Liver (tissue), 9 donors: ENCODE data around the gene XAB2. TPM values are rescaled to one million over a fixed set of nuclear protein-coding genes. Genes with fewer than 3 reads are reported as not detected.

Experiments
- DNase-seq: peaks from one replicate; pipeline ENCODE4 v3.0.0-alpha.2; 2017; ENCODE audit warnings: low spot score
- H3K27ac ChIP-seq, 2 donors: one replicate each; pipeline ENCODE4 v1.7.0; 2013; ENCODE audit warnings: inconsistent platforms in 2 of 2, low read length in 2 of 2, control low read depth in 1 of 2, low read depth in 1 of 2, mild to moderate bottlenecking in 1 of 2
- H3K27me3 ChIP-seq, 4 donors: one replicate each; pipeline versions ENCODE4 v1.6.1 to v1.7.0; 2013; ENCODE audit warnings: low read length in 3 of 4, inconsistent platforms in 1 of 4, mild to moderate bottlenecking in 1 of 4, moderate library complexity in 1 of 4; ENCODE audit not compliant: control insufficient read depth in 4 of 4, insufficient read depth in 4 of 4
- H3K36me3 ChIP-seq, 4 donors: one replicate each; pipeline versions ENCODE4 v1.6.1 to v1.7.0; 2013; ENCODE audit warnings: low read length in 3 of 4, mild to moderate bottlenecking in 3 of 4, low read depth in 1 of 4, moderate library complexity in 1 of 4; ENCODE audit not compliant: control insufficient read depth in 4 of 4, insufficient read depth in 3 of 4
- H3K4me1 ChIP-seq, 4 donors: one replicate each; pipeline versions ENCODE4 v1.6.1 to v1.7.0; 2013; ENCODE audit warnings: low read length in 3 of 4, mild to moderate bottlenecking in 3 of 4, moderate library complexity in 1 of 4; ENCODE audit not compliant: control insufficient read depth in 4 of 4, insufficient read depth in 4 of 4
- H3K4me3 ChIP-seq, 3 donors: one replicate each; pipeline versions ENCODE4 v1.6.1 to v1.7.0; 2013; ENCODE audit warnings: low read length in 3 of 3, control low read depth in 1 of 3, low read depth in 1 of 3, mild to moderate bottlenecking in 1 of 3
- H3K9ac ChIP-seq, 2 donors: one replicate each; pipeline ENCODE4 v1.7.0; 2013; ENCODE audit warnings: low read length in 2 of 2, mild to moderate bottlenecking in 2 of 2, moderate library complexity in 2 of 2, control low read depth in 1 of 2, low read depth in 1 of 2
- H3K9me3 ChIP-seq, 4 donors: one replicate each; pipeline versions ENCODE4 v1.6.1 to v1.7.0; 2013; ENCODE audit warnings: low read length in 3 of 4; ENCODE audit not compliant: control insufficient read depth in 4 of 4
- EGR1 ChIP-seq, 2 donors: IDR thresholded peaks; 2 replicates each; pipeline ENCODE4 v1.6.1; 2016 to 2018; ENCODE audit warnings: antibody characterized with exemption in 2 of 2, low read depth in 2 of 2
- FOXA1 ChIP-seq: IDR thresholded peaks from 2 replicates; pipeline ENCODE4 v1.6.1; 2016; ENCODE audit warnings: antibody characterized with exemption
- FOXA2 ChIP-seq: IDR thresholded peaks from 2 replicates; pipeline ENCODE4 v1.6.1; 2016; ENCODE audit warnings: antibody characterized with exemption
- GABPA ChIP-seq, 2 donors: IDR thresholded peaks in 1 of 2; conservative IDR thresholded peaks in 1 of 2; 2 replicates each; pipeline ENCODE4 v1.6.1; 2016; ENCODE audit warnings: antibody characterized with exemption in 2 of 2, mild to moderate bottlenecking in 1 of 2, moderate library complexity in 1 of 2
- HNF4G ChIP-seq: IDR thresholded peaks from 2 replicates; pipeline ENCODE4 v1.6.1; 2016; ENCODE audit warnings: antibody characterized with exemption
- JUND ChIP-seq, 2 donors: IDR thresholded peaks; 2 replicates each; pipeline ENCODE4 v1.6.1; 2016; ENCODE audit warnings: antibody characterized with exemption in 2 of 2
- NR2F2 ChIP-seq: IDR thresholded peaks from 2 replicates; pipeline ENCODE4 v1.6.1; 2016; ENCODE audit warnings: antibody characterized with exemption
- RAD21 ChIP-seq, 2 donors: IDR thresholded peaks; 2 replicates each; pipeline ENCODE4 v1.6.1; 2016; ENCODE audit warnings: antibody characterized with exemption in 2 of 2, mild to moderate bottlenecking in 2 of 2
- RXRA ChIP-seq, 2 donors: IDR thresholded peaks; 2 replicates each; pipeline ENCODE4 v1.6.1; 2017 to 2018; ENCODE audit warnings: antibody characterized with exemption in 2 of 2, mild to moderate bottlenecking in 1 of 2
- SP1 ChIP-seq: IDR thresholded peaks from 2 replicates; pipeline ENCODE4 v1.6.1; 2018; ENCODE audit warnings: antibody characterized with exemption, mild to moderate bottlenecking
- WGBS: extraction: QIAGEN DNeasy Blood & Tissue Kit; methylation state at CpG from one replicate; pipeline ENCODE4 v1.1.7; 2013; 5-methylcytosine and 5-hydroxymethylcytosine counted together
- polyA plus RNA-seq, 2 donors: library from polyadenylated mRNA; stranded (reverse) in 1 of 2; unstranded in 1 of 2; fragments of 200-250 nt in 1 of 2; fragments of >200 nt in 1 of 2; fragmentation: Nextera tagmentation in 1 of 2; extraction: Ambion mirVana in 1 of 2; gene quantifications; one replicate each; pipeline versions ENCODE4 v1.2.1 to v1.2.3, GENCODE V29; 2013 to 2015
- total RNA-seq, 2 donors: library from RNA; depleted of rRNA; stranded (reverse); fragments of >200 nt; gene quantifications; one replicate each; pipeline ENCODE4 v1.2.3, GENCODE V29; 2014
- TF ChIP-seq, protein P1 (sequence below): IDR thresholded peaks from 2 replicates; pipeline ENCODE4 v1.6.1; 2016; ENCODE audit warnings: antibody characterized with exemption
- TF ChIP-seq, protein P2 (sequence below): fragments of 150-350 bp; IDR thresholded peaks from 2 replicates; pipeline ENCODE4 v1.5.1; 2017; ENCODE audit warnings: improper control_type of control experiment, low read depth, low read length; ENCODE audit not compliant: missing input control
- TF ChIP-seq, protein P3 (sequence below): IDR thresholded peaks from 2 replicates; pipeline ENCODE4 v1.6.1; 2016; ENCODE audit warnings: antibody characterized with exemption
- TF ChIP-seq, protein P4 (sequence below): IDR thresholded peaks from 2 replicates; pipeline ENCODE4 v1.6.1; 2016; ENCODE audit warnings: antibody characterized with exemption
- TF ChIP-seq, protein P5 (sequence below): IDR thresholded peaks from 2 replicates; pipeline ENCODE4 v1.6.1; 2016; ENCODE audit warnings: antibody characterized with exemption, mild to moderate bottlenecking
- donor health status: healthy.
- donor health status: healthy.
- donor health status: healthy.
- donor health status: healthy.
- donor health status: healthy.

Gene XAB2
- total and polyA plus RNA-seq, 4 donors = 5.1 to 21.3 (median 15.3) TPM

DNA sequence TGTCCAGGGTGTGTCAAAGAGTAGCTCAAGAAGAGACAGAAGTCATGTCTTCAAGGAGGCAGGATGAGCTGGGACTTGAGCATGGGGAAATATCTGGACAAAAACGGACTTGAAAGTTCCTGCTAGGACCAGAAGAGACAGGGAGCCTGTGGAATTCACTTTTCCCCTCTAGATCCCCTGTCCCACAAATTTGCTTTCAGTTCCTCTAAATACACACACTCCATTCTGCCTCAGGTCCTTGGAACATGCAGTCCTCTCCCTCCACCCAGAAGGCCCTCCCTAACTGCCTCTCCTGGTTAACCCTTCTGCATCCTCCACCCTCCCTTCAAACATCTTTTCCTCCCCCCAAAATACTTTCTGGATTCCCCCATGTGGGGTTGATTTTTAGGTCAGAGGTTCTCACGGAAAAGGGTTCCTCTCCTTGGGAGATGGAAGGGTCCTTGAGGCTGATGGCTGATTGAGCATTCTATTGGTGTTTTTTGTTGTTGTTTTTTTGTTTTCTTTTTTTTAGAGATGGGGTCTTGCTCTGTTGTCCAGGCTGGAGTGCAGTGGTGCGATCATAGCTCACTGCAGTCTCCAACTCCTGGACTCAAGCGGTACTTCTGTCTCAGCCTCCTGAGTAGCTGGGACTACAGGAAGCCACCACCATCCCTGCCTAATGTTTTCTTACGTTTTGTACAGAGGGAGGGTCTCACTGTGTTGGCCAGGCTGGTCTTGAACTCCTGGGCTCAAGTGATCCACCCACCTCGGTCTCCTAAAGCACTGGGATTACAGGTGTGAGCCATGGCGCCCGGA, 32.6 kb upstream of the XAB2 start:
- no peak for DNase-seq
- H3K4me1 ChIP-seq = peaks cover 0 to 3% (median 0%) of the 10 kb centered on the region in 4 donors
- H3K4me3 ChIP-seq = no peak overlapping the region
- H3K27ac ChIP-seq = no peak overlapping the region
- WGBS = 77% methylated on average over 8 of the region's 8 CpGs
- H3K9ac ChIP-seq = no peak overlapping the region
- H3K36me3 ChIP-seq = no peaks in the 10 kb centered on the region
- H3K9me3 ChIP-seq = no peaks in the 10 kb centered on the region
- TF ChIP-seq, protein P1, sequence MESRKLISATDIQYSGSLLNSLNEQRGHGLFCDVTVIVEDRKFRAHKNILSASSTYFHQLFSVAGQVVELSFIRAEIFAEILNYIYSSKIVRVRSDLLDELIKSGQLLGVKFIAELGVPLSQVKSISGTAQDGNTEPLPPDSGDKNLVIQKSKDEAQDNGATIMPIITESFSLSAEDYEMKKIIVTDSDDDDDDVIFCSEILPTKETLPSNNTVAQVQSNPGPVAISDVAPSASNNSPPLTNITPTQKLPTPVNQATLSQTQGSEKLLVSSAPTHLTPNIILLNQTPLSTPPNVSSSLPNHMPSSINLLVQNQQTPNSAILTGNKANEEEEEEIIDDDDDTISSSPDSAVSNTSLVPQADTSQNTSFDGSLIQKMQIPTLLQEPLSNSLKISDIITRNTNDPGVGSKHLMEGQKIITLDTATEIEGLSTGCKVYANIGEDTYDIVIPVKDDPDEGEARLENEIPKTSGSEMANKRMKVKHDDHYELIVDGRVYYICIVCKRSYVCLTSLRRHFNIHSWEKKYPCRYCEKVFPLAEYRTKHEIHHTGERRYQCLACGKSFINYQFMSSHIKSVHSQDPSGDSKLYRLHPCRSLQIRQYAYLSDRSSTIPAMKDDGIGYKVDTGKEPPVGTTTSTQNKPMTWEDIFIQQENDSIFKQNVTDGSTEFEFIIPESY = no peak
- TF ChIP-seq SP1 = no peak
- TF ChIP-seq, protein P2, sequence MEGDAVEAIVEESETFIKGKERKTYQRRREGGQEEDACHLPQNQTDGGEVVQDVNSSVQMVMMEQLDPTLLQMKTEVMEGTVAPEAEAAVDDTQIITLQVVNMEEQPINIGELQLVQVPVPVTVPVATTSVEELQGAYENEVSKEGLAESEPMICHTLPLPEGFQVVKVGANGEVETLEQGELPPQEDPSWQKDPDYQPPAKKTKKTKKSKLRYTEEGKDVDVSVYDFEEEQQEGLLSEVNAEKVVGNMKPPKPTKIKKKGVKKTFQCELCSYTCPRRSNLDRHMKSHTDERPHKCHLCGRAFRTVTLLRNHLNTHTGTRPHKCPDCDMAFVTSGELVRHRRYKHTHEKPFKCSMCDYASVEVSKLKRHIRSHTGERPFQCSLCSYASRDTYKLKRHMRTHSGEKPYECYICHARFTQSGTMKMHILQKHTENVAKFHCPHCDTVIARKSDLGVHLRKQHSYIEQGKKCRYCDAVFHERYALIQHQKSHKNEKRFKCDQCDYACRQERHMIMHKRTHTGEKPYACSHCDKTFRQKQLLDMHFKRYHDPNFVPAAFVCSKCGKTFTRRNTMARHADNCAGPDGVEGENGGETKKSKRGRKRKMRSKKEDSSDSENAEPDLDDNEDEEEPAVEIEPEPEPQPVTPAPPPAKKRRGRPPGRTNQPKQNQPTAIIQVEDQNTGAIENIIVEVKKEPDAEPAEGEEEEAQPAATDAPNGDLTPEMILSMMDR = no peak
- TF ChIP-seq HNF4G = no peak
- TF ChIP-seq EGR1 (IDR thresholded peaks at IDR 0.05; ENCODE audit: low read depth in 2 of 2) = no peak
- TF ChIP-seq, protein P3, sequence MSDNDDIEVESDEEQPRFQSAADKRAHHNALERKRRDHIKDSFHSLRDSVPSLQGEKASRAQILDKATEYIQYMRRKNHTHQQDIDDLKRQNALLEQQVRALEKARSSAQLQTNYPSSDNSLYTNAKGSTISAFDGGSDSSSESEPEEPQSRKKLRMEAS = no peak
- no peak for TF ChIP-seq RAD21 (IDR thresholded peaks at IDR 0.05)
- TF ChIP-seq, protein P4, sequence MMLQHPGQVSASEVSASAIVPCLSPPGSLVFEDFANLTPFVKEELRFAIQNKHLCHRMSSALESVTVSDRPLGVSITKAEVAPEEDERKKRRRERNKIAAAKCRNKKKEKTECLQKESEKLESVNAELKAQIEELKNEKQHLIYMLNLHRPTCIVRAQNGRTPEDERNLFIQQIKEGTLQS = no peak
- no peak for TF ChIP-seq JUND (IDR thresholded peaks at IDR 0.05)
- TF ChIP-seq FOXA2 = no peak
- no peak for TF ChIP-seq FOXA1
- no peak for TF ChIP-seq RXRA (IDR thresholded peaks at IDR 0.05)
- TF ChIP-seq GABPA (IDR thresholded peaks at IDR 0.05 in 1 of 2, conservative IDR thresholded peaks at IDR 0.05 in 1 of 2) = no peak
- no peak for TF ChIP-seq NR2F2
- TF ChIP-seq, protein P5, sequence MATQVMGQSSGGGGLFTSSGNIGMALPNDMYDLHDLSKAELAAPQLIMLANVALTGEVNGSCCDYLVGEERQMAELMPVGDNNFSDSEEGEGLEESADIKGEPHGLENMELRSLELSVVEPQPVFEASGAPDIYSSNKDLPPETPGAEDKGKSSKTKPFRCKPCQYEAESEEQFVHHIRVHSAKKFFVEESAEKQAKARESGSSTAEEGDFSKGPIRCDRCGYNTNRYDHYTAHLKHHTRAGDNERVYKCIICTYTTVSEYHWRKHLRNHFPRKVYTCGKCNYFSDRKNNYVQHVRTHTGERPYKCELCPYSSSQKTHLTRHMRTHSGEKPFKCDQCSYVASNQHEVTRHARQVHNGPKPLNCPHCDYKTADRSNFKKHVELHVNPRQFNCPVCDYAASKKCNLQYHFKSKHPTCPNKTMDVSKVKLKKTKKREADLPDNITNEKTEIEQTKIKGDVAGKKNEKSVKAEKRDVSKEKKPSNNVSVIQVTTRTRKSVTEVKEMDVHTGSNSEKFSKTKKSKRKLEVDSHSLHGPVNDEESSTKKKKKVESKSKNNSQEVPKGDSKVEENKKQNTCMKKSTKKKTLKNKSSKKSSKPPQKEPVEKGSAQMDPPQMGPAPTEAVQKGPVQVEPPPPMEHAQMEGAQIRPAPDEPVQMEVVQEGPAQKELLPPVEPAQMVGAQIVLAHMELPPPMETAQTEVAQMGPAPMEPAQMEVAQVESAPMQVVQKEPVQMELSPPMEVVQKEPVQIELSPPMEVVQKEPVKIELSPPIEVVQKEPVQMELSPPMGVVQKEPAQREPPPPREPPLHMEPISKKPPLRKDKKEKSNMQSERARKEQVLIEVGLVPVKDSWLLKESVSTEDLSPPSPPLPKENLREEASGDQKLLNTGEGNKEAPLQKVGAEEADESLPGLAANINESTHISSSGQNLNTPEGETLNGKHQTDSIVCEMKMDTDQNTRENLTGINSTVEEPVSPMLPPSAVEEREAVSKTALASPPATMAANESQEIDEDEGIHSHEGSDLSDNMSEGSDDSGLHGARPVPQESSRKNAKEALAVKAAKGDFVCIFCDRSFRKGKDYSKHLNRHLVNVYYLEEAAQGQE = no peak
- H3K27me3 ChIP-seq = no peaks in the 10 kb centered on the region
